Neuronal stem cell (in vitro differentiated cells): ENCODE results near the gene GZMA.

ENCODE experiments used
- DNase-seq: peaks from one replicate; pipeline ENCODE4 v3.0.0-alpha.2; 2013; ENCODE audit warnings: low spot score
- H2AFZ ChIP-seq: one replicate; pipeline ENCODE4 v1.6.1; 2013; ENCODE audit warnings: mild to moderate bottlenecking, low read length, inconsistent platforms
- H2AK5ac ChIP-seq: 2 replicates; pipeline ENCODE4 v1.6.1; 2013; ENCODE audit warnings: low read depth, mild to moderate bottlenecking, inconsistent platforms, low read length, moderate library complexity, mixed read lengths
- H2BK120ac ChIP-seq: 2 replicates; pipeline ENCODE4 v1.6.1; 2013; ENCODE audit warnings: low read depth, mild to moderate bottlenecking, inconsistent platforms, low read length, moderate library complexity, mixed read lengths
- H2BK12ac ChIP-seq: one replicate; pipeline ENCODE4 v1.6.1; 2013; ENCODE audit warnings: low read length, inconsistent platforms
- H2BK15ac ChIP-seq: 2 replicates; pipeline ENCODE4 v1.6.1; 2013; ENCODE audit warnings: mild to moderate bottlenecking, low read length, inconsistent platforms, mixed read lengths
- H2BK5ac ChIP-seq: one replicate; pipeline ENCODE4 v1.6.1; 2013; ENCODE audit warnings: inconsistent platforms, mild to moderate bottlenecking, low read length, moderate library complexity
- H3K14ac ChIP-seq: one replicate; pipeline ENCODE4 v1.6.1; 2013; ENCODE audit warnings: low read length, inconsistent platforms
- H3K18ac ChIP-seq: 2 replicates; pipeline ENCODE4 v1.6.1; 2013; ENCODE audit warnings: low read length, inconsistent platforms
- H3K23ac ChIP-seq: 2 replicates; pipeline ENCODE4 v1.6.1; 2013; ENCODE audit warnings: low read depth, mild to moderate bottlenecking, mixed read lengths, low read length, inconsistent platforms; ENCODE audit not compliant: poor library complexity
- H3K27ac ChIP-seq: replicated peaks from 3 replicates; pipeline ENCODE4 v1.5.1; 2013; ENCODE audit warnings: low read length, inconsistent platforms
- H3K27me3 ChIP-seq, 3 experiments: 2 replicates each; pipeline ENCODE4 v1.6.1; 2013; ENCODE audit warnings: low read length in 3 of 3, mild to moderate bottlenecking in 2 of 3, inconsistent platforms in 1 of 3, low read depth in 1 of 3, mixed read lengths in 1 of 3, moderate library complexity in 1 of 3; ENCODE audit not compliant: control insufficient read depth in 3 of 3, insufficient read depth in 3 of 3
- H3K36me3 ChIP-seq, 2 donors: replicated peaks in 1 of 2; 2 replicates each; pipeline ENCODE4 v1.6.1; 2013; ENCODE audit warnings: low read length in 2 of 2; ENCODE audit not compliant: control insufficient read depth in 2 of 2, insufficient read depth in 2 of 2
- H3K4ac ChIP-seq: 2 replicates; pipeline ENCODE4 v1.6.1; 2013; ENCODE audit warnings: inconsistent platforms, mild to moderate bottlenecking, low read length, moderate library complexity
- H3K4me1 ChIP-seq, 2 donors: 1 replicate in 1 of 2; 2 replicates in 1 of 2; pipeline ENCODE4 v1.6.1; 2013; ENCODE audit warnings: low read length in 2 of 2, low read depth in 1 of 2; ENCODE audit not compliant: control insufficient read depth in 2 of 2, insufficient read depth in 1 of 2
- H3K4me2 ChIP-seq: one replicate; pipeline ENCODE4 v1.6.1; 2013; ENCODE audit warnings: mild to moderate bottlenecking, low read length, inconsistent platforms; ENCODE audit not compliant: insufficient read depth, poor library complexity, severe bottlenecking
- H3K4me3 ChIP-seq, 2 donors: 2 replicates each; pipeline ENCODE4 v1.5.1; 2013; ENCODE audit warnings: low read length in 2 of 2, mild to moderate bottlenecking in 2 of 2, inconsistent platforms in 1 of 2, moderate library complexity in 1 of 2
- H3K79me1 ChIP-seq: one replicate; pipeline ENCODE4 v1.6.1; 2013; ENCODE audit warnings: low read depth, mild to moderate bottlenecking, inconsistent platforms, low read length, moderate library complexity
- H3K9ac ChIP-seq: one replicate; pipeline ENCODE4 v1.6.1; 2013; ENCODE audit warnings: mild to moderate bottlenecking, low read depth, low read length, inconsistent platforms; ENCODE audit not compliant: poor library complexity
- H3K9me3 ChIP-seq, 2 donors: replicated peaks in 1 of 2; 2 replicates each; pipeline versions ENCODE3 to v1.6.1; 2013; ENCODE audit warnings: low read length in 2 of 2, mild to moderate bottlenecking in 2 of 2, inconsistent platforms in 1 of 2, low read depth in 1 of 2, mixed read lengths in 1 of 2, moderate library complexity in 1 of 2; ENCODE audit not compliant: control insufficient read depth in 2 of 2, insufficient read depth in 1 of 2
- H4K8ac ChIP-seq: one replicate; pipeline ENCODE4 v1.6.1; 2013; ENCODE audit warnings: low read depth, mild to moderate bottlenecking, inconsistent platforms, low read length, moderate library complexity
- H4K91ac ChIP-seq: one replicate; pipeline ENCODE4 v1.6.1; 2013; ENCODE audit warnings: low read length, low read depth, mild to moderate bottlenecking, inconsistent platforms; ENCODE audit not compliant: poor library complexity
- WGBS, 2 donors: extraction: QIAGEN DNeasy Blood & Tissue Kit; methylation state at CpG; one replicate each; pipeline ENCODE4 v1.1.7; 2013; ENCODE audit warnings: missing lambda C conversion rate in 2 of 2, mixed read lengths in 1 of 2; ENCODE audit not compliant: insufficient read length in 2 of 2, insufficient replicate concordance in 1 of 2; ENCODE audit errors: extremely low coverage in 2 of 2; 5-methylcytosine and 5-hydroxymethylcytosine counted together

Gene GZMA

DNA sequence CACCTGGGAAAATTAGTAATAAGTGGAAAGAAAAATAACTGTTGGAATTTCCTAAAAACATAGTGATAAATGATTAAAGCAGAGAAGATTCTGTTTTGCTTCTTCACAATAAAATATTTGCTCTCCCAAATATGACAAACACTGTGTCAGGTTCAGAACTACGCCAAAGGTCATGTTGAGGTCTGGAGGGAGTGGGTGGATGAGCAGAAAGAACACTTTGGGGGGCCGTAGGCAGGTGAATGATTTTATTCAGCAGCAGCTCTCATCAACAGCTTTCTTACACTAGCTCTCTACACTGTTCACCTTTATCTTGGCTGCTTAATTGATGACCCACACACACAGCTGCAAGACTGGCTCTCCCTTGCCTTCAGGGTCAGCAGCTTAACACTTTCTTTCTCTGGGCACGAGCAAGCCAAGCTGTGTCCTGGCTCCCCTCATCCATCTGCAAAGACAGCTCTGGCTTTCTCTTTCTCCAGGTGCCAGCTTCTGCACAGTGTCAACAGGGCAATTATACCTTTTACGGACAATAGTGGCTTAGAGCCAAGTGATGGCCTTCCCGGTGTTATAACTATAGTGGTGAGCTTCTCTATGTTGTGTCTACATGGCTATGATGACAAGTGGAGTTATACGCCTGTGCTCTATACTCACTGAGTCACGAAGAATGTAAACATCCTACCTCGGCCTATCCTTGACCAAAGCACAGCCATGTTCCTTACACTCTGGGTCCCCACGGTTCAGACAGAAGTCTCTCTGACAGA, 38.6 kb downstream of the GZMA start:
- no CpG with 5 or more reads among the region's 9 CpGs for WGBS, 2 donors
- H3K27ac ChIP-seq: no peak overlapping the region
- no peak overlapping the region for H3K4me2 ChIP-seq

DNA sequence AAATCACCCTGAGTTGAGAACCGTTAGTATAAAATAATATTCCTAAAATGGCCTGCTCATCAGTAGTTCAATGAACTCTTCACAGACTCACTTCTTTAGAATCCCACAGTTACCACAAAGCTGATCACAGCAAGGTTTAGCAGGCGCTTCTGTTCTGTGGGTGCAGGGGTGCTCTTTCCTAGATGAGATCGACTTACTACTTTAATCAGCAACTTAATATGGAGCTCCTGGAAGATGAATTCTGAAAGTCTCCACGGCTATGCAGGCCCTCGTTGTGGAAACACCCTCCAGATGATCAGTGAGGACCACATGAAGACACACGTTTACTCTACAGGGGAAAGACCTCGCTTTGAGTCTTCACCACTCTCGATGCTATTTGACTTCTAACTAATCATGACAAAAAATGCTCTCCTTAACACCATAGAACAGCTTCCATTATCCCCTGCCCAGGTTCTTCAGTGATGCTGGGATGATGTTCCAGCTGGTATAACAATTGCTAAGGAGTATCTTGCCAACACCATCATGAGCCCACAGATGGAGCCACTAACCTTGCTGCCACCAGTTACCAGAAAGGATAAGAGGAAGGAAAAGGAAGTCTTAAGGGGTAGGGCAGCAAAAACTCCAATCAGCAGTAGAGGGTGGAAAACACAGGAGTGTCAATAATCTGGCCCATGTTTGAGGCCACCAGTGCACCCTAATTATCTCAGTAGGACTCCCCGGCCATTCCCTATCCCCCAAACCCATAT, 39.7 kb downstream of the GZMA start:
- Histone ChIP-seq H3K9me3 (no peaks in the 10 kb centered on the region), H4K91ac (no peak overlapping the region), H3K4me2 (no peak overlapping the region), H3K4ac (no peak overlapping the region), H2AK5ac (no peak overlapping the region), H3K18ac (no peak overlapping the region), H4K8ac (no peak overlapping the region), H3K36me3 (no peaks in the 10 kb centered on the region), H3K27ac (no peak overlapping the region), H3K79me1 (no peaks in the 10 kb centered on the region), H2BK5ac (no peak overlapping the region), H3K9ac (no peak overlapping the region), H3K4me3 (no peak overlapping the region), H3K4me1 (no peaks in the 10 kb centered on the region), H3K23ac (no peak overlapping the region), H2AFZ (no peak overlapping the region), H2BK15ac (no peak overlapping the region), H3K27me3 (peaks cover 0 to 6% (median 0%) of the 10 kb centered on the region in 3 experiments), H2BK12ac (no peak overlapping the region), H3K14ac (no peak overlapping the region), H2BK120ac (no peak overlapping the region)
- DNase-seq: no peak
- WGBS, 2 donors: no CpG with 5 or more reads among the region's 9 CpGs

More for the DNA sequence above, 38.6 kb downstream of the GZMA start:
- Histone ChIP-seq H2BK15ac (no peak overlapping the region), H3K79me1 (no peaks in the 10 kb centered on the region), H3K36me3 (no peaks in the 10 kb centered on the region), H3K18ac (no peak overlapping the region), H2BK12ac (no peak overlapping the region), H2BK5ac (no peak overlapping the region), H2AFZ (no peak overlapping the region), H3K9me3 (no peaks in the 10 kb centered on the region), H3K23ac (no peak overlapping the region), H3K4ac (no peak overlapping the region), H4K91ac (no peak overlapping the region), H3K9ac (no peak overlapping the region), H2BK120ac (no peak overlapping the region), H3K4me1 (no peaks in the 10 kb centered on the region), H4K8ac (no peak overlapping the region), H3K14ac (no peak overlapping the region), H2AK5ac (no peak overlapping the region), H3K27me3 (peaks cover 0 to 6% (median 0%) of the 10 kb centered on the region in 3 experiments), H3K4me3 (no peak overlapping the region)
- no peak for DNase-seq

DNA sequence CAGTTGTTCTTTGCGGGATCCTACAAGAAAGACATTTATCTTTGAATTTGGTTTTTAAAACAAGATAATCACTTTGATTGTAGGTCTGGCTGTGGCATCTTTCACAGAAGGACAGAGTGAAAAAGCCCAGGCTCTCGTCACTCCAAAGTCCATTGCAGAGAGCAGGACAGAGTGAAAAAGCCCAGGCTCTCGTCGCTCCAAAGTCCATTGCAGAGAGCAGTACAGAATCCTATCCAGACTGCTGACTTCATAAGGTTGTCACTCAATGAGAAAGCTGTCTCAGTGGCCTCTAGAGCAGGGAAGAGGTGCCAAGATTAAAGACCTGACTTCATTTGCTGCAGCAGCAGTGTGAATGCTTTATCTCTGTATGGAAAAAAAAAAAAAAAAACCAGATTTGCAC, 41.2 kb downstream of the GZMA start:
- Histone ChIP-seq H3K79me1 (no peaks in the 10 kb centered on the region), H3K9me3 (no peaks in the 10 kb centered on the region), H3K4me2 (no peak overlapping the region), H4K91ac (no peak overlapping the region), H3K4ac (no peak overlapping the region), H2BK5ac (no peak overlapping the region), H3K27ac (no peak overlapping the region), H3K18ac (no peak overlapping the region), H3K23ac (no peak overlapping the region), H3K4me1 (no peaks in the 10 kb centered on the region), H4K8ac (no peak overlapping the region), H3K27me3 (peaks cover 0 to 9% (median 0%) of the 10 kb centered on the region in 3 experiments), H3K14ac (no peak overlapping the region), H2AFZ (no peak overlapping the region), H3K9ac (no peak overlapping the region), H2BK12ac (no peak overlapping the region), H2AK5ac (no peak overlapping the region), H2BK120ac (no peak overlapping the region), H3K4me3 (no peak overlapping the region), H3K36me3 (no peaks in the 10 kb centered on the region), H2BK15ac (no peak overlapping the region)
- no CpG with 5 or more reads among the region's 4 CpGs for WGBS, 2 donors
- DNase-seq: no peak

DNA sequence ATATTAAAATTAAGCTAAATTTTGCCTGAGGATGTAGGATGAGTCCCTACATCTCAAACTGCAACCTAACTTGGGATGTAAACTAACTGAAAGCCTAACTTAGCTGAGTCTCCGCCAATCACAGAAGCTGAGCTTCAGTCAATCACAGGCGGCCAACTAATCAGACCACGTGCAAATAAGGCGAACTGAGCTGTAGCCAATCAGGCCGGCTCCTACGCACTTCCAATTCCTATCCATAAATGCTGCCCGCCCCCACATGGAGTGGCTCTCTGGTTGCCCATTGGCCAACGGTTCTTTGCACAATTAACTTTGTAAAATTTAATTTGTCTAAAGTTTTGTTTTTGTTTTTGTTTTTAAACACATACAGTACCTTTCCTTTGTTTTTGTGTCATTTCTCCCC, 43.6 kb downstream of the GZMA start:
- Histone ChIP-seq H4K8ac (no peak overlapping the region), H3K36me3 (no peaks in the 10 kb centered on the region), H2AFZ (peak overlapping the region; percentile 19)

More for the DNA sequence above, 43.6 kb downstream of the GZMA start:
- no peak overlapping the region for H2BK12ac ChIP-seq
- H3K14ac ChIP-seq: no peak overlapping the region
- H4K91ac ChIP-seq: no peak overlapping the region
- H3K4ac ChIP-seq: no peak overlapping the region
- H3K9me3 ChIP-seq: no peaks in the 10 kb centered on the region
- no CpG with 5 or more reads among the region's 8 CpGs for WGBS, 2 donors
- no peak overlapping the region for H2BK5ac ChIP-seq
- H3K23ac ChIP-seq: no peak overlapping the region
- no peak overlapping the region for H3K4me3 ChIP-seq
- H3K27ac ChIP-seq: no peak overlapping the region
- H2BK15ac ChIP-seq: no peak overlapping the region
- H2BK120ac ChIP-seq: no peak overlapping the region
- no peaks in the 10 kb centered on the region for H3K4me1 ChIP-seq
- H3K9ac ChIP-seq: no peak overlapping the region
- H3K79me1 ChIP-seq: no peaks in the 10 kb centered on the region
- H3K4me2 ChIP-seq: no peak overlapping the region
- peaks cover 0 to 19% (median 0%) of the 10 kb centered on the region in 3 experiments for H3K27me3 ChIP-seq
- peak overlapping the region; percentile 69 for H3K18ac ChIP-seq
- DNase-seq: no peak
- no peak overlapping the region for H2AK5ac ChIP-seq
